RWPE1 (cell line): Measurements from ENCODE around the gene CAMK1G.

Source experiments
- CTCF ChIA-PET: fragments of 350-600 bp; sonication (Branson Sonifier 250); formaldehyde crosslinking; extraction: SDS; loops from one replicate; lab custom pipeline; 2021; lab: Yijun Ruan, JAX
- POLR2A ChIA-PET: fragments of 400-600 bp; formaldehyde crosslinking; extraction: SDS; loops from one replicate; lab custom pipeline; 2020; ENCODE audit warnings: antibody characterized with exemption; ENCODE audit not compliant: low non-redundant PET; lab: Yijun Ruan, JAX
- DNase-seq: peaks from one replicate; pipeline ENCODE4 v3.0.0; 2012; ENCODE audit warnings: low spot score
- H3K27ac ChIP-seq: fragments of 450-650 bp; 2 replicates; pipeline ENCODE4 v1.5.1; 2017
- TF ChIP-seq, protein P1 (sequence below): fragments of 450-650 bp; conservative IDR thresholded peaks from 2 replicates; pipeline ENCODE4 v1.5.1; 2017; ENCODE audit warnings: low read depth, mild to moderate bottlenecking

Gene CAMK1G

DNA sequence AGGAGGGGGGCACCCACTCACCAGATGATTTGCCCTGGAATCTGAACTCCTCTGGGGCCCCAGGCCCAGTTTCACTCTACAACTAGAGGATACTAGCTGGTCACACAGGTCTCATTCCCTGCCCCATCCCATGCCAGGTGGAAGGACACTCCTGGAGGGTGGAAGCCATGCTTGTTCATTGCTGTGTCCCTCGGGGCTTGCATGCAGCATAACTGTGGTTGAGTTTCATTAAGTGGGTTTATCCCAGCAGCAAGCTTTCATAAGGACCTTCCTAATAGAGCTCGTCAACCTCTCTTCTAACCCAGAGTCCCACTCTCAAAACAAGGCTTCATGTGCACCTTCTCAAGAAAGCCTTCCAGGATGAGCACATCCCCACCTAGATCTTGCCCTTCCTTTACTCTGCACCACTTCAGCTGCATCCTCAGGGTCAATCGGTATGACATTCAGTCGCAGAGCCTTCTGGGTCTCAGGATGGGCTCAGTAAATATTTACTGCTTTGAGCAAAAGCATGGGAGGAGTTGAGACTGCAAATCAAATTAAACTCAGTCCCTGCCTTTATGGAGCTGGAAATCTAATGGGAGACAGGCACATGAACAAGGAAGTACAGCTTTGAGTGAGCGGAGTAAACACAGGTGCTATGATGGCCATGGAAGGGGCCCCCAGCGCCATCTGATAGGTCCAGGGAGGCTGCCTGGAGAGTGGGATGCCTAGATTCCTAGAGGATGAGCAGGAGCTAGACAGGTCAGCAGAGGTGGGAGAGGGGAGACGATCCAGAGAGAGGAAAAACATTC lies 36.4 kb downstream of the CAMK1G start:
- H3K27ac ChIP-seq: no peak overlapping the region
- ChIA-PET POLR2A (no interaction called here), CTCF (interaction anchor here (0.7 kb wide), 1 partner anchor 128 kb away, joined by 4 read pairs; no protein-coding TSS in a partner anchor)
- DNase-seq: no peak
- TF ChIP-seq, protein P1, sequence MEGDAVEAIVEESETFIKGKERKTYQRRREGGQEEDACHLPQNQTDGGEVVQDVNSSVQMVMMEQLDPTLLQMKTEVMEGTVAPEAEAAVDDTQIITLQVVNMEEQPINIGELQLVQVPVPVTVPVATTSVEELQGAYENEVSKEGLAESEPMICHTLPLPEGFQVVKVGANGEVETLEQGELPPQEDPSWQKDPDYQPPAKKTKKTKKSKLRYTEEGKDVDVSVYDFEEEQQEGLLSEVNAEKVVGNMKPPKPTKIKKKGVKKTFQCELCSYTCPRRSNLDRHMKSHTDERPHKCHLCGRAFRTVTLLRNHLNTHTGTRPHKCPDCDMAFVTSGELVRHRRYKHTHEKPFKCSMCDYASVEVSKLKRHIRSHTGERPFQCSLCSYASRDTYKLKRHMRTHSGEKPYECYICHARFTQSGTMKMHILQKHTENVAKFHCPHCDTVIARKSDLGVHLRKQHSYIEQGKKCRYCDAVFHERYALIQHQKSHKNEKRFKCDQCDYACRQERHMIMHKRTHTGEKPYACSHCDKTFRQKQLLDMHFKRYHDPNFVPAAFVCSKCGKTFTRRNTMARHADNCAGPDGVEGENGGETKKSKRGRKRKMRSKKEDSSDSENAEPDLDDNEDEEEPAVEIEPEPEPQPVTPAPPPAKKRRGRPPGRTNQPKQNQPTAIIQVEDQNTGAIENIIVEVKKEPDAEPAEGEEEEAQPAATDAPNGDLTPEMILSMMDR: no peak

DNA sequence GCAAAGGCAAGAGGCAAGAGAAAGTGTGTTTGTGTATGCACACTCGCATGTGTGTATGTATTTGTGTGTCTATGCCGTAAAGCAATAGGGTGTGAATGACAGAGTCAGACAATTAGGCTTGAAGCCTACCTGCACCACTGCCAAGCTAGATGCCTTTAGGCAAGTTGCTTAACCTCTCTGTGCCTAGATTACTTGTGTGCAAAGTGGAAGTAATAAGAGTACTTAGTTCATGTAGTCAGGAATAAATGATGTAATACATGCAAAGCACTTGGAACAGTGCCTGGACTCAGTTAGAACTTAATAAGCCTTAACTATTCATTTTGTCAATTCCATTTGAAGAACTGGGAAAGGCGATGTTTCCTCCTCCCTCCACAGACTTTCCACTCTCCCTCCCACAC lies 37.0 kb downstream of the CAMK1G start:
- CTCF ChIA-PET: no interaction called here
- TF ChIP-seq, protein P1: no peak
- no peak for DNase-seq
- H3K27ac ChIP-seq: 0 out of 2 replicates have a peak overlapping the region, but pooled peaks have one; percentile 28
- POLR2A ChIA-PET: no interaction called here

DNA sequence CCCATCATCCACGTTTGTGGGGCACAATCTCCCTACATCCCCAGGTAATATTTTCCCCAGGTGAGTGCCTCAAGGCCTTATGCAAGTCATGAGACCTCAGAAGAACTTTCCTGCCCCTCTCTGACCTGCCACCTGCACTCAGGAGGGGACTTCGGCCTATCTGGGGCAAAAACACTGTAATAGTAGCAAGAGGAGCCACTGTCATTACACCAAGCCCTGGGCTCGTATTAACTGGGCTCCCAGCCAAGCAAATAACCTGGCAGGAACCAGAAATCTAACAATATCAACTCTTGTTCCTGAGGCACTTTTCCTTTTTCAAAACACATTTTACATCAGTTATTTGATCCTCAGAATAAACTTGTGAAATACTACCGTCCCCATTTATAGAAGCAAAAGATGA lies 37.8 kb downstream of the CAMK1G start:
- peak overlapping the region; percentile 28; the same call in 1 of the 2 replicates for H3K27ac ChIP-seq
- CTCF ChIA-PET: no interaction called here
- POLR2A ChIA-PET: no interaction called here
- TF ChIP-seq, protein P1: no peak
- no peak for DNase-seq

DNA sequence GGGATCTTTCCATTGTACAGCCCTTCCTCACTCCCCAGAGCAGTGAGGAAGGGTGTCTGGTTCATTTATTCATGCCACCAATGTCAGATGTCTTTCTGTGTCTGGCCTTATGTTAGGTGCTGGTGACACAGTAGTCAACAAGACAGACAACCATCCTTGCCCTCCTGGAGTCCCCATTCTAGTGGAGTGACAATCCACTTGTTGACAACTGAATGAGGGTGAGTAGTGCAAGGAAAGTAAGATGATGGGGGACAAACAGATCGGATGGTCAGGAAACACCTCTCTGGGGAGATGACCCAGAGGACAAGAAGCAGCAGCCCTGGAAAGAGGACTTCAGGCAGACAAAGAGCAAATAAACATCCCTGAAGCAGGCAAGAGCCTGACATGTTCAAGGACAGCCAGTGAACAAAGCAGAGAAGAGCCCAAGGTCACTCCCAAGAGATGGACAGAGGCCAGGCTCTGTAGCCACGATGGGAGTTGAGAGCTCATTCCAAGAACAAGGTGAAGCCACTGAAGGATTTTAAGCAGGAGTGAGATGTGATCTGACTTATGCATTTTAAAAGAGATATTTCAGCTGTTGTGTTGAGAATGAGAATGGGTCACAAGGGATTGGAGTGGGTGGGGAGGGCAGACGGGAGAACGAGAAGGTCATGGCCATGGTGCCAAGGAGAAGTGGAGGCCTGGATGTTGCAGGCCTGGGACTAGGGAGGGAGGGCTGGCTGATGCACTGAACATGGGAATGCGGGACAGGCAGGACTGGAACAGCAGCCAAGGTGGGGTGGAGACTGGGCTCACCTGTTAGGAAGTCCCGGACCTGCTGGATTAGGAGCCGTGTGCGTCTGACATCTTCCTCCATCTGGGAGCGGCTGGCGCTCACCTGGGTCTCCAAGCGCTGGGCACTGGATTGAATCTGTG lies 38.5 kb downstream of the CAMK1G start:
- H3K27ac ChIP-seq: 0 out of 2 replicates have a peak overlapping the region, but pooled peaks have one; percentile 3
- DNase-seq: no peak
- TF ChIP-seq, protein P1: no peak
- CTCF ChIA-PET: interaction anchor here (1.1 kb wide), 1 partner anchor 53 kb away, joined by 4 read pairs; no protein-coding TSS in a partner anchor
- POLR2A ChIA-PET: no interaction called here

DNA sequence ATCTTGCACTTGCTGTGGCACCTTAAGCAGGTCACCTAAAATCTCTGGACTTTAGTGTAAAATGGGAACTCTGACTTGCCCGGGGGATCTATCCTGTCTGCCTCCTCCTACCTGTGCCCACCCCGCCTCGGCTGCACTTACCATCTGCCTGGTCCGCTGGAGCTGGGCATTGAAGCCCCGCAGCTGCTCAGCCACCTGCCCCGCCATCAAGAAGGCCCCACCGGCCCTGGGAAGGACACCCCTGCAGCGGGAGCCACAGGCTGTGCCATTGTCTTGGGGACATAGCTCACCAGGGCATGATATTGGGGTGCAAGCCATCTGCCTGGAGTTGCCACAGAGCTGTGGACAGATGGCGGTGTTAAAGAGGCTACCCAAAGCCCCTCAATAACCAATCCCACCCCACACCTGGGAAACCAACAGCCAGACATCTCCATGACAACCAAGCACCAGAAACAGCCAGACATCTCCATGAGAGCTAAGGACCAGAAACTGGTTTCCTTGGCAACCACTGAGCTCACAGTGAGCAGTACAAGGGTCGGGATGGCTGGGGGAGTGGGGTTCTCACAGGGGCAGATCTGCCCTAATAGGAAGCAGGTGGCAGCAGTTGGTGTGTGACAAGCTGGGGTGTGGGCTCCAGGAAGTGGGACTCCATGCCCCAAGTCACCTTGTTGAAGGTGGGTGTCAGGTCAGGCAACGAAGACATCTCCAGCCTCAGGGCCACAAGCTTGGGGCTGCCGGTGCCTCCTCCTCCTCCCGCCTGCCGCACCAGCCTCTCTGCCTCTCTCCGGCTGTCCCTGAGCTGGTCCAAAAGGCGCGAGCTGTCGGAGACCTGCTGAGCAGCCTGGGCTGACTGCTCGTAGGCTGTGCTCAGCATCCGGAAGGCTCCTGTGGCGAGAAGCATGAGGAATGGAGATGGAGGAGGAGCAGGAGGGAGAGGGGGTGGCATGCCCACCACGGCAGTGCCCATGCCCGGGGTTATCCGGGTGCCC lies 39.6 kb downstream of the CAMK1G start:
- CTCF ChIA-PET: interaction anchor here (0.6 to 1.1 kb wide), 3 partner anchors 54 to 114 kb away, joined by 3 to 4 read pairs (median 3); no protein-coding TSS in a partner anchor
- POLR2A ChIA-PET: no interaction called here
- TF ChIP-seq, protein P1: no peak
- DNase-seq: no peak
- H3K27ac ChIP-seq: no peak overlapping the region
